ENCODE data around the gene KLHL30.

DNA sequence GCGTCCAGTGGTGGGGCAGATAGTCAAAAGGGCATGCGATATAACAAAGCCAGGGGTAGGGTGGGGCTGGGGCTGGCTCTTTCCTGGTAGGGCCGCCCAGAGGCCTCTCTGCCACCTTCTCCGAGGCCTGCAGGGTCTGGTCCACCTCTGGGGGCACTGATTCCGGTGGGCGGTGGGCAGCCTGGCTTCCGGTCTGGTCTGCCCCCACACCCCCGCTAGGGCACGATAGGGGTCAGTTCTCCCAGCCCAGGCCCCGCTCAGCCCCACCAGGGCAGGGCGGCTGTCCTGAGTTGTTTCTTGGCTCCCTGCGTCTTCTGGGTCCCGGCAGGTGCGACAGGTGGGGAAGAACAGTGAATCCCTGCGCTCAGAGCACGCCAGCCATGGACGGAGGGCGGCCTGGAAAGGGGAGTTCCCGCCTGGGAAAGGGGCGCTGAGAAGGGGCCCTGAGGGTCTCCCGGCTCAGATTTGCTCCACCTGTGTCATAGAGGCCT is 19.6 kb downstream of the KLHL30 start:
- TF ChIP-seq, protein P1, sequence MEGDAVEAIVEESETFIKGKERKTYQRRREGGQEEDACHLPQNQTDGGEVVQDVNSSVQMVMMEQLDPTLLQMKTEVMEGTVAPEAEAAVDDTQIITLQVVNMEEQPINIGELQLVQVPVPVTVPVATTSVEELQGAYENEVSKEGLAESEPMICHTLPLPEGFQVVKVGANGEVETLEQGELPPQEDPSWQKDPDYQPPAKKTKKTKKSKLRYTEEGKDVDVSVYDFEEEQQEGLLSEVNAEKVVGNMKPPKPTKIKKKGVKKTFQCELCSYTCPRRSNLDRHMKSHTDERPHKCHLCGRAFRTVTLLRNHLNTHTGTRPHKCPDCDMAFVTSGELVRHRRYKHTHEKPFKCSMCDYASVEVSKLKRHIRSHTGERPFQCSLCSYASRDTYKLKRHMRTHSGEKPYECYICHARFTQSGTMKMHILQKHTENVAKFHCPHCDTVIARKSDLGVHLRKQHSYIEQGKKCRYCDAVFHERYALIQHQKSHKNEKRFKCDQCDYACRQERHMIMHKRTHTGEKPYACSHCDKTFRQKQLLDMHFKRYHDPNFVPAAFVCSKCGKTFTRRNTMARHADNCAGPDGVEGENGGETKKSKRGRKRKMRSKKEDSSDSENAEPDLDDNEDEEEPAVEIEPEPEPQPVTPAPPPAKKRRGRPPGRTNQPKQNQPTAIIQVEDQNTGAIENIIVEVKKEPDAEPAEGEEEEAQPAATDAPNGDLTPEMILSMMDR (IDR thresholded peaks at IDR 0.05), result no peak
- TF ChIP-seq POLR2A (IDR thresholded peaks at IDR 0.05), result no peak

Measured in heart left ventricle (tissue), 13 donors.